ENCODE measurements around the gene TFB2M.

- TF ChIP-seq TAF1 (IDR thresholded peaks at IDR 0.05; ENCODE audit: borderline replicate concordance, low read depth, low read length), result no peak
- TF ChIP-seq EP300 (IDR thresholded peaks at IDR 0.05; ENCODE audit: borderline replicate concordance in 1 of 2, control insufficient read depth in 1 of 2, low read depth in 2 of 2, low read length in 2 of 2), result no peak
- no peak for TF ChIP-seq ZZZ3 (IDR thresholded peaks at IDR 0.05; ENCODE audit: control insufficient read depth, insufficient read length, low read depth)
- no peak for TF ChIP-seq CEBPB (IDR thresholded peaks at IDR 0.05; ENCODE audit: borderline replicate concordance in 1 of 2, low read depth in 2 of 2, low read length in 2 of 2)
- TF ChIP-seq CREB1 (IDR thresholded peaks at IDR 0.05; ENCODE audit: low read depth), result no peak
- TF ChIP-seq, protein P1, sequence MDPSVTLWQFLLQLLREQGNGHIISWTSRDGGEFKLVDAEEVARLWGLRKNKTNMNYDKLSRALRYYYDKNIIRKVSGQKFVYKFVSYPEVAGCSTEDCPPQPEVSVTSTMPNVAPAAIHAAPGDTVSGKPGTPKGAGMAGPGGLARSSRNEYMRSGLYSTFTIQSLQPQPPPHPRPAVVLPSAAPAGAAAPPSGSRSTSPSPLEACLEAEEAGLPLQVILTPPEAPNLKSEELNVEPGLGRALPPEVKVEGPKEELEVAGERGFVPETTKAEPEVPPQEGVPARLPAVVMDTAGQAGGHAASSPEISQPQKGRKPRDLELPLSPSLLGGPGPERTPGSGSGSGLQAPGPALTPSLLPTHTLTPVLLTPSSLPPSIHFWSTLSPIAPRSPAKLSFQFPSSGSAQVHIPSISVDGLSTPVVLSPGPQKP (IDR thresholded peaks at IDR 0.05; ENCODE audit: low read depth, low read length), result no peak
Observed at GRCh38 chr1:246492611-246493245, 73.3 kb downstream of the TFB2M start.
